DMS153 (cell line): ENCODE measurements around the gene NKAIN4.
"Not testable (repeated sequence)": the region's sequence is repeated elsewhere in the genome, so short reads cannot be mapped to it uniquely, and the experiment has no call there.

Experiments used
- DNase-seq: peaks from one replicate; lab custom pipeline; 2025; lab: John Stamatoyannopoulos, UW

Gene NKAIN4

DNA sequence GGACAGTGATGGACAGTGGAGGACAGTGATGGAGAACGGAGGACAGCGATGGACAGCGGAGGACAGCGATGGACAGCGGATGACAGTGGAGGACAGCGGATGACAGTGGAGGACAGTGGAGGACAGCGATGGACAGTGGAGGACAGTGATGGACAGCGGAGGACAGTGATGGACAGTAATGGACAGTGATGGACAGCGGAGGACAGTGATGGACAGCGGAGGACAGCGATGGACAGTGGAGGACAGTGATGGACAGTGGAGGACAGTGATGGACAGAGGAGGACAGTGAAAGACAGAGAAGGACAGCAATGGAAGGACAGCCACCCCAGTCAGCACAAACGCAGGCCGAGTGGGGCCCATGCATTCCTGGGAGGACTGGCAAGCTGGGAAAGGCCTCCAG, 3.4 kb upstream of the NKAIN4 start:
- no peak for DNase-seq

DNA sequence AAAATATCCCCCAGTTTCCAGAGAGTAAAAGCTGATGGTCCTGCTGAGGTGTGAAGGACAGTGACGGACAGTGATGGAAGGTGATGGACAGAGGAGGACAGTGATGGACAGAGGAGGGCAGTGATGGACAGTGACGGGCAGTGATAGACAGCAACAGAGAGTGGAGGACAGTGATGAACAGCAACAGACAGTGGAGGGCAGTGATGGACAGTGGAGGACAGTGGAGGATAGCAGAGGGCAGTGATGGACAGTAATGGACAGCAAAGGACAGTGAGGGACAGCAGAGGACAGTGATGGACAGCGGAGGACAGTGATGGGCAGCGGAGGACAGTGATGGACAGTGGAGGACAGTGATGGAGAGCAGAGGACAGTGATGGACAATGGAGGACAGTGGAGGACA, 2.7 kb upstream of the NKAIN4 start:
- no peak for DNase-seq

DNA sequence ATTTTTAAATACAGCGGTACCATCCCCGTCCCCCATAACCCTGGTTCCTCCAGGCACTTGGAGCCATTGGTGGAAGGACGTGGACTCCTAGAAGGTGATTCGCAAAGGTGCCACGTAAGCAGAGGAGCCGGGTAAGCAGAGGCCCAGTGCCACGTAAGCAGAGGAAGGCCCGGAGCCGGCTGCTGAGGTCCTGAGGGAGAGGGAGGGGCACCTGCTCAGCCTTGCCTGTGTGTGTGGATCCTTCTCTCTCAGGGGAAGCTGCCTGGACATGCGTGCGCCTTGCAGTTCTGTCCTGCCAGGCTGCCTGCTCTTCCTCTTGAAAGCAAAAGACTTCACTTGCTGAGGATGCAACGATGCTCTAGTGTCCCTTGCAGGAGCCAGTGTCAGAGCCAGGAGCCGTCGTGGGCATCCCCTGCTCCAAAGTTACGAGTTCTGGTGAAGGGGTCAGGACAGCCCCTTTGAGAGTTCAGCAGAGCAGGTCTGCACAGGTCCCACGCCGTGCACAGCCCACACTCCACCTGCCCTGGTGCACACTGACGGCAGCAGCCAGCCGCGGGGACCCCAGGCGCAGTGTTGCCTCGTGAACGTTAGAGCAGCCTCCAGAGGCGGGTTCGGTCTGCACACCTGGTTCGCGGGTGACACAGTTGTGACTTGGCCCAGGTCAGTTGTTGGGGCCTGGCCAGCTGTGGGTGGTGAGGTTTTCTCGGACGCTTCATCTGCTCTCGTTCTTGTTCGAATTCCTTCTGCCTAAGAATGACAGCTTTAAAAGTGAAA, 1.9 kb upstream of the NKAIN4 start:
- no peak for DNase-seq

DNA sequence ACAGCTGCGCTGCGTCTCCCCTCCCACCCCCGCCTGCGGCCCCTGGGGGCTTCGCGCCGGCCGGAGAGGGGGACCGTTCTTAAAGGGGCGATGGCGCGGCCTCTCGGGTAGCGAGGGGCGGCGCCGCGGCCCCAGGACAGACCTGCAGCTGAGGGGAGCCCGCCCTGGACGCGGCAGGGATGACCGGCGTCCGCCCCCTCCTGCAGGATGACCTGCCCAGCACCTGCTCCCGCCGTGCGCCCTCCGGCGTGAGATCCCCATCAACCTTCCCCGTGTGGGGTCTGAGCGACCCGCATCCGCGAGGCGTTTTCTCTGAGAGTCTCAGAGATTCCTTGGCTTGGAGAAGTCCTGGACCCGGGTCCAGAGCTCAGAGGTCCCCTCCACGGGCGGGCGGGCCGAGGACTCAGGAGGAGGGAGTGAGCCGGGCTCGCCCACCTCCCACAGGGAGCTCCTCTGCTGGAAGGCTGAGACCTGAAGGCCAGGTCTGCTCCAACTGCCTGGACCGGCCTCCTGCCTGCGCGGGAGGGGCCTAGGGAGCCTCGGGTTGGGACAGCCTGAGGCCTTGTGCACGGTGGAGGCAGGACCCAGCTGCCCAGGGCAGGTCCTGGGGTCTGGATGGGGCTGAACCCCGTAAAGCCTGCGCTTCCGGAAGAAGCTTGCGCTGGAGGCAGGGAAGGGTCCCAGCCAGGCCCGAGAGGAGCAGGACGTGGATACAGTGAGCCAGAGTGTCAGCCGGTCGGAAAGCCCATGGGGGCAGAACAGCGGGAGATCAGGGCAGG, 532 bp upstream of the NKAIN4 start:
- no peak for DNase-seq

DNA sequence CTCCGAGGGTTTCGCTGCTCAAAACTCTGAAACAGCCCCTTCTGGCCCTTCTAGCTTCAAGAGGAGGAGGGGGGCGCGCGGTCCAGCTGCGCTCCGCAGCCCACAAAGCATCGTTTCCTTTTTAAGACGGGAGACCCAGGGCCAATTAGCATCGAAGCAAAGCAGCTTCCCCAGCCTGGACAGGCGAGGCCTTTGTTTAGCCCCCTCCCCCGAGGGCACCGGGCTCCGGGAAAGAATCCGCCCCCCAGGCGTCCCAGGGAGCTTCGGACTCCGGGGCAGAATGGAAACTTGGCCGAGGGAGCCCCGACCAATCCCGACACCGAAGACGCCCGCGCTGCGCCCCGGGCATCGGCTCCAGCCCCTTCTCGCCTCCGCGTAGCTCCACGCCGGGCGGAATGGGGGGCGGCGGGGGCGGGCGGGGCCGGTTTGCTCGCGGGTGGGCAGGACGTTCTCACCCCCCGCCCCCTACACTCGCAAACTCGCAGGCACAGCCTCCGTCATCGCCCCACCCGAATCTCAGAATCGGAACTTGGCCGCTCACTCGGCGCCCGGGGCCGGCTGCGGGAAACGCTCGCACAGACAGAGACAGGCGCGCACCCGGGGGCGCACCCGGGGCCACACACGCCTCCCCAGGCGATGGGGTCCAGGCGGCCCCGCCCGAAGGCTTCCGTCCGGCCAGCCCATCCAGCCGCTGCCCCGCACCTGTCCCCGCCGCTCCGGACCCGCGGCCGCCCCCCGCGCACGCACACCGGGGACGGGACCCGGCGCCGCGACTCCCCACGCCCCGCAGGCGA, 628 bp downstream of the NKAIN4 start:
- DNase-seq, result no peak

DNA sequence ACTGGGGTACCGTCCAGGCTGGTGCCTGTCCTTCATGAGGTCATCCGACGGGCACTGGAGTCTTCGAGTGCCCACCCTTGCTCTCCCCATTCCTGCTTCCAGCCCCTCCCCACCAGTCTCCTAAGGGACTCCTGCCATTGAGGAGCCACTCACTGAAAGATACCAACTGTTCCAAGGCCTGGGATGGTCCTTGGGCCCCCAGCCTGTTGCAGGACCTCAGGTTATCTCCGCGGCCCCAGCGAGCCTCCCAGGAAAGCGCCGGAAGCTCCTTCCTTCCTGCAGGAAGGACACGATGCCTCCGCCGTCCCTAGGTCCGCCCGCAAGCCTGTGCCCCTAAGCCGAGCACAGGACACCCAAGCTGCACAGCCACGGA, 1.2 kb downstream of the NKAIN4 start:
- DNase-seq, result no peak

DNA sequence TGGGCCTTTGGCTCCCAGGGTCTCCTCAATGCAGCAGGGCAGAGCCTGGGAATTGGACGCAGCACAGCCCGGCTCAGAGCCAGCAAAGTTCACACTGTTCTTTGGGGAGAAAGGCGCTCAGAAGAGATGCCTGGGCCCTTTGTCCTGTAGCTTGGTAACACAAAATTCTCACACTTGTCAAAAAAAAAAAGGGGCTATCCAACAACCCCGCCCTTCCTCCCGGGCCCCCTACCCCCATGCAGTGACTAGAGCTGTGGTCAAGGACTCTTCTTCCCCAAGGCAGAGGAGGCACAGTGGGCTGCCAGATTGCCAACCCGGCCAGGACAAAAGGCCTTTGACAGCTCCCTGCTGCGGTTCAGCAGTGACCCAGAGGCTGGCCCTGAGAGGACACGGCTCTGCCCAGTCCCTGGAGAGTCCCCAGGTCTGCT, 2.0 kb downstream of the NKAIN4 start:
- DNase-seq, result no peak

DNA sequence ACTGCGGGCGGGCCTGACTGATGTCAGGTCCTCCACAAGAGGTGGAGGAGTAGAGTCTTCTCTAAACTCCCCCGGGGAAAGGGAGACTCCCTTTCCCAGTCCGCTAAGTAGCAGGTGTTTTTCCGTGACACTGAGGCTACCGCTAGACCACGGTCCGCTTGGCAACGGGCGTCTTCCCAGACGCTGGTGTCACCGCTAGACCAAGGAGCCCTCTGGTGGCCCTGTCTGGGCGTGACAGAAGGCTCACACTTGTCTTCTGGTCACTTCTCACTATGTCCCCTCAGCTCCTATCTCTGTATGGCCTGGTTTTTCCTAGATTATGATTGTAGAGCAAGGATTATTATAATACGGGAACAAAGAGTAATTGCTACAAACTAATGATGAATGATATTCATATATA, 2.9 kb downstream of the NKAIN4 start:
- not testable (repeated sequence) for DNase-seq

DNA sequence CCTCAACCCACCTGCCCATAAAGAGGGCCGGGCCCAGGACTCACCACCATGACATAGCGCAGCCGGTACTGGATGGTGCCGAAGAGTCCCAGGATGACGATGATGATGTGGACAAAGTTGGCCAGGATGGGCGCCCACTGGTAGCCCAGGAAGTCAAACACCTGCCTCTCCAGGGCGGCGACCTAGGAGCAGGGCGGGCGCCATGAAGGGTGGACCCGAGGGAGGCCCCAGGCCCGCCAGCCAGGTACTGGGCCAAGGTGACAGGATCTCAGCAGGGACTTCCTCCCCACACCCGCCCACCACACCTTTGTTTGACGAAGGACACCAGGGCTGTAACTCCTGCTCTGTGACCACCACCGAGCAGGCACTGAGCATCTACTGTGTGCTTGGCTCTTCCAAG, 4.4 kb downstream of the NKAIN4 start:
- no peak for DNase-seq

DNA sequence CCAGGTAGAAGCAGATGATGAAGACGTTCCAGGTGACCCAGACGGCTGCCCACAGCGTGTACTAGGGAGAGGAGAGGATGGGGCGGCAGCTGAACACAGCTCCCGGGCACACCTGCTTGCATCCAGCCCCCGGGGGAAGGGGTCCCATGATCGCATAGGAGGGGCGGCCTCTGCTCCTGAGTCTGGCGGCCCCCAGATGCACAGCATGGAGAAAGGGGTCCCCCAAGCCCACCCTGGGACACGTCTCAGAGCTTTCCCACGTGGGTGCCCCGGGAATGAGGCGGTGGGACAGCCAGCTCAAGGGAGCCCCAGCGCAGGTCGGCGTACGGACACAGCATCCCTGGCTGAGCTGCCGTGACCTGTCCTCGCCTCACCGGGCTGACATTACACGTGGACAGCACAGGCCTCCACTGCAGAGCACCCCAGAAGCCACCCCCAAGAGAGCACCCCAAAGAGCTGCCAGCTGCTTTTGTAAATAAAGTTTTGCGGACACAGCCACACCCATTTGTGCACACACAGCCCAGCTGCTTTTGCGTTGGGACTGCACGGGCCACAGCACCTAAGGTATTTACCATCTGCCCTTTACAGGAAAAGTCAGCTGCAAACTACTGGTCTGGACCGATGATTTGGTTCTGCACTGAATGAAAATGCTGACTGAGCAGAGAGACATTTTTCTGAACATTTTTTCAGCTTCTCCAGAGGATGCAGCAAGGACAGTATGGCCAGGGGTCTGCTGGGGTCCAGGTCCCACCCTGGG, 5.2 kb downstream of the NKAIN4 start:
- no peak for DNase-seq

DNA sequence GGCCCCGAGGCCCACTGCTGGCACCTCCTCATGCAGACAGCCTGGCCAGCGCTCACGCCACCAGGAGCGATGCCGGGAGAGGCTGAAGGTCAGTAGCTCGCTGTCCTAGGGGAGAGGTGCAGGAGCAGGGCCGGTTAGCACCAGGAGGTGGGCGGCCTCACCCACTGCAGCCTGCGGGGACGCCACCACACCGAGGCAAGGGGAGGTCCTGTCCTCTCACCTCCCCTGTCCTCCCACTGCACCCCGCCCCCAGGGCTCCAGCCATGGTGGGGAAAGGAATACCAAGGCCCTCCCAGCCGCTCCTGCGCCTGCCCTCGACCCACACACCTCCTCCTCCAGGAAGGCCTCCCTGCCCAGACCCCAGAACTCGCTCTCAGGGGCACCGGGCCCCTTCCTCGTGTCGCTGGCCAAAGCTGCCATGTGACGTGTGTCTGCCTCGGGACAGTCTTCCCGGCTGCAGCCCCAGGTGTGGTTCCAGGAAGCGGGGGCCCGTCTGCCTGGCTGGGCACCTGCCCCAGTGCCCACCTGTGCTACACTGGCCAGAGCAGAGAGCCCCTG, 6.5 kb downstream of the NKAIN4 start:
- no peak for DNase-seq

DNA sequence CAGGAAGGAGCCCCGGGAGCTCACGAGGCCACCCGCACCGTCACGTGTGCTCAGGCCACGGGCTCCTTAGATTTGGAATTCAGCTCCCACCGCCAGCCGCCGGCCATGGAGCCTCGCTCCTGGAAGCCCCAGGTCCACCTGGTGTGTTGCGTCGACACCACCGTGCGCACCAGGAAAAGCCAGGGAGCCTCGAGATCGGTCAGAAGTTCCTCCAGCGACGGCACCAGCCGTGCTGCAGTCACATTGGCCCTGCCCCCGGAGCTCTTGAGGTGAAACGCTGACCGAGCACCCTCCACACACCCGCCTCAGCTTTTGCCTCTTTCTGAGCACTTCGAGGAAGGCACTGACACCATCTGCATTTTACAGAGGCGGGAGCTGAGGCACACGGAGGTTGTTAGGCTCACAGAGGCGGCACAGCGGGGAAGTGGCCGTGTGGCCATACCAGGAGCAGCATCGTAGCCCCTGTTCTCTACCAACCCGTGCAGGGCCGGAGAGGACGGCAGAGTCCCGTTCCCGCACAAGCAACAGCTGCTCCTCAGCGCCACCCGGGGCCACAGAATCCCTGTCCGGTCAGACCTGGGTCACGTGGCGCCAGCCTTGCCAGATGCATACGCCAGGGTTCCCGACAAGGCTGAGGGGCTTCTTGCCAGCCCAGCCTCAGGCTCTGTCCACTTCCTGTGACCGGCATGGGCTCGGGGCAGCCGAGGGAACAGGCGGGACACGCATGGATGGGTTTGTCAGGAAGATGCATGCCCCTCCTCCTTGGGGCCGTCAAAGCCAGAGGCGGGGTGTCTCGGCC, 7.6 kb downstream of the NKAIN4 start:
- no peak for DNase-seq

DNA sequence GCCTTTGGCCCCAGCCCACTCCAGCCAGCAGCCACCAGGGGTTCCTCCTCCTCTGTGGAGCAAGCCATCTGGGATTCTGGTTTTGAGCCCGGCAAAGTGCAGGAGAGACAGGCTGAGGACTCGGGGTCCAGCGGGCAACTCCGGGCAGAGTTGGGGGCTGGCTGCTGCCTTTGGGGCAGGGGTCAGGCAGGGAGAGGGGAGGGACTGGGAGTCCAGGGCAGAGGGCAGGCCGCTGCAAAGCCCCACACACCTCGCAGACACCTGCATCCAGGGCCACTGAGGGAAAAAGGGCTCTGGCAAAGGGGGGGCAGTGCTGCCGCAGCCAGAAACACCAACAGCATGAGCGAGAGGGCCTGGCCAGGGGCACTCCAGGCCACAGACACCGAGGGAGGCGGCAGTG, 9.8 kb downstream of the NKAIN4 start:
- no peak for DNase-seq

DNA sequence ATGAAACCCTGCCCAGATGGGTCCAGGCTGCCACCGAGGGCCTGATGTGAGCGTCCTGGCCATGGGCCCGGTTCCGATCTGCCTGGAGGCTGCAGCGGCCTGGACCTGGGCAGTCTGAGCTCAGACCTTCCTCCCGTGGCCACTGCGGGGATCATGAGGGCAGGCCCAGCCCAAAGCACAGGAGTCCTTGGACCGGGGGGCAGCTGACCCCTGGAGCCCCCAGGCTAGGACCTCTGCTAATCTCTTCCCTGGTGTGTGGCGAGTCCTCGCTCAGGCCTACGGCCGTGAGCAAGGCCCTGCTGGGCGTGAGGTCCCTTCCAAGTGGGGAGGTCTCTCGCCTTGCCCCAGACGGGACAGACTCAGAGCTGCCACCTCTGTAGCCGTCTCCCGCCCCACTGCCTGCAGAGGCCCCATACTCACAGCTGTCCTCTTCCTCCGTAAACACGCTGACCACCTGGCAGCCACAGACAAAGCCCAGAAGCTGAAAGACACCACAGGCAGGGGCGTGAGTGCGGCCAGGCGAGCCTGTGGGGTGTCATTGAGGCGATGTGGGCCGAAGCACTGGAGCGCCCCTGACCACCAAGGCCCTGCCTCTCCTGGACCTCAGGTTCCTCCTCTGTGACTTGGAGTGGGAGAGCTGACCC, 10.5 kb downstream of the NKAIN4 start:
- no peak for DNase-seq

DNA sequence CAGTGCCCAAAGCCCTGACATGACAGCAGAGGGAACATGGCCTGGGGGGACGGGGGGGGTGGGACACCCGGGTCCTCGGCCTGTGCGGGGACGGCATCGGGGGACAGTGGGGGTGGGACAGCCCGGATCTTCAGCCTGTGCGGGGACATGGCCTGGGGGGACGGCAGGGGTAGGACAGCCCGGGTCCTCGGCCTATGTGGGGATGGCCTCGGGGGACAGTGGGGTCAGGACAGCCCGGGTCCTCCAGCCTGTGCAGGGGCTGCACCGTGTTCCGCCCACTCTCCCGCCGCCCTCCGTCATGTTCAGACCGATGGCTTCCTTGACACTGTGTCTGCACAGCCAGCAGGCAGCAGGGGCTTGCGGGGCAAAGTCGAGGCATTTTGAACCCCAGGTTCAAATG, 11.5 kb downstream of the NKAIN4 start:
- DNase-seq, result no peak

DNA sequence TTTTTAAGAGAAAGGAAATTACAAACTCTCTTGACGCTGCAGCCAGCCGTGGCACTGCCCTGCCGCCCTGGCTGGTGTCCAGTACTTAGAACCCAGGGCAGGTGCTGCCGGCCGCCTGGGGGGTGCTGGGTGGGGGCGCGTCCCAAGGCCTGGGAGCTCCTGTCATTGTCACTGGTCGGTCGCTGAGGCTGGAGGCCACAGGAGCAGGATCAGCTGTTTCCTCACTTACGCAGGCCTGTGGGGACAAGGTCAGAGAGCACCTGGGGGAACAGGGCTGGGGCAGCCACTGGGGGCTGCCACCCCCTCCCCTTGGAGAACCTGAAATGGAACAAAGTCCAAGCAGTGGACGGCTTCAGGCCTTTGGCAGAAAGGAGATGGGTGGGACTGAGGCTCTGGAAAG, 13.0 kb downstream of the NKAIN4 start:
- no peak for DNase-seq

DNA sequence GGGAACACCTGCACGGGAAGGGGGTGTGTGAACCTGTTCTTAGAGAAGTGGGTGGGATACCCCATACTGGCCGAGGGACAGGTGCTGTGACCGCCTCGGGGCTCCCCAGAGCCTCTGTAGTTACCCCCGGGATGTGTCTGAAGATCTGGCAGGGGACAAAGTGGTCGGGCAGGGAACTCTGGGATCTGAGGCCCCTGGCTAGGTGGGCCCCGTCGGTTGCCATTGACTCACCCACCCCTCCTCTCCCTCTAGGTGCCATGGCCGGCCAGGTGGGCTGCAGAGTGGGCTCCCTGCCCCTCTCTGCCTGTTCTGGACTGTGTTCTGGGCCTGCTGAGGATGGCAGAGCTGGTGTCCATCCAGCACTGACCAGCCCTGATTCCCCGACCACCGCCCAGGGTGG, 14.3 kb downstream of the NKAIN4 start:
- DNase-seq, result no peak

DNA sequence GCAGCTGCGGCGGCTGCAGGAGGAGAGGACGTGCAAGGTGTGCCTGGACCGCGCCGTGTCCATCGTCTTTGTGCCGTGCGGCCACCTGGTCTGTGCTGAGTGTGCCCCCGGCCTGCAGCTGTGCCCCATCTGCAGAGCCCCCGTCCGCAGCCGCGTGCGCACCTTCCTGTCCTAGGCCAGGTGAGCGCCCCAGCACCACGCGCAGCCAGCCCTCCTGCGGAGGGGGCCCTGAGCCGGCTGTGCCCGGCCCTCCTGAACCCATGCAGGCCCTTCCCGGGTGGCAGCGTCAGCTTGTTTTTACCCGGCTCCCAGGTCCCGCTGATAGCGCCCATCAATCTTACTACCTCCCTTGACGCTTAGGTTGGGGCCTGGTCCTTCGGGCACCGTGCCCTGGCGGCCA, 14.8 kb downstream of the NKAIN4 start:
- DNase-seq, result no peak

DNA sequence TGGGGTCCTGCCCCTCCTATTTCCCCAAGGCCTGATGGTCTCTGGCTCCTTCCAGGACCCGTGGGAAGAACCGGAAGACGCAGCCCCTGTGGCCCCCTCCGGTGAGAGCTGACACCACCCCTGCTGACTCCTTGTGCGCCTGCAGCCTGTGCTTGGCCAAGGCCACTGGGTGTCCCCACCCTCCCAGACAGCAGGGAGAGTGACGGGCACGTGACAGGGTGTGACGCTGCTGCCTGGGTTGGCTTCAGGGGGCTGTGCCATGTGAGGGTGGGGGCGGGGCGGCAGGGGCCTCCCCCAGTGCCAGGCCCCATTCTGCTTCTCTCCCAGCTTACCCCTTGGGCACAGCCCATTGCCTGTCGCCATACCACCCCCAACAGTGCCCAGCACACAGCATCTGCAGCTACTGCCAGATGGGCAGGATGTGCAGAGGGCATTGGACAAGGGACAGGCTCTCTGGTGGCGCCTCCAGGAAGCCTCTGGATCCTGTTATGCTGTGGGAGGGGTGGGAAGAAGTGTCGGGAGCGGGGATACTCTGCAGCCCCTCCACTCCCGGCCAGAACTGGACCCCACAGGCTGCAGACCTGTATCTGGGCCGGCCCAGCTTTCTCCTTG, 15.6 kb downstream of the NKAIN4 start:
- no peak for DNase-seq

DNA sequence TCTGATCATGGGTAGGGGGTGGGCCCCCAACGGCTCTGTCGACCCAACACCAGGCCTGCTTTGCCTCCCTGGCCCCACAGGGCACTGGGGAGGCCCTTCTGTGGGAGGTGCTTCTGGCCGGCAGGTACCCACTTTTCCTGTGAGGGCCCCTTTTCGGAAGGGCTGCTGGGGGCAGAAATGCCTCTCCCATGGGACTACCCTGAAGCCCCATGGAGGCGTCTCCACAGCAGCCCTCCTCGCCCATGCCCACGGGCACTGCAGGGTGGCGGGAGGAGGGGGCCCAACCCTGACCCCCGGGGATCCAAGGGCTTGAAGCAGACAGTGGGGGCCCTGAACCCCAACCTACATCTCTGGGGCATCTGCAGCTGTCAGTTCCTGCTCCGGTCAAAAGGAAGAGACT, 16.2 kb downstream of the NKAIN4 start:
- no peak for DNase-seq
